MV-4-11 (cell line): ENCODE data around the gene PBRM1.

Experiments
- DNase-seq: peaks from one replicate; lab custom pipeline; 2025; lab: John Stamatoyannopoulos, UW

PBRM1 gene

GRCh38 chr3:52670621-52671521 is 14.8 kb downstream of the PBRM1 start:
- peak; percentile 98 for DNase-seq

- no peak for DNase-seq
These were observed 22.6 kb downstream of the PBRM1 start for GRCh38 chr3:52663098-52663497.

GRCh38 chr3:52660046-52660445 is 25.7 kb downstream of the PBRM1 start:
- no peak for DNase-seq

GRCh38 chr3:52655895-52656294 is 29.8 kb downstream of the PBRM1 start:
- DNase-seq, result no peak

- no peak for DNase-seq
These were observed 34.1 kb downstream of the PBRM1 start for GRCh38 chr3:52651592-52651991.

GRCh38 chr3:52650439-52650838 is 35.3 kb downstream of the PBRM1 start:
- DNase-seq, result no peak

GRCh38 chr3:52649461-52650210 is 36.1 kb downstream of the PBRM1 start:
- no peak for DNase-seq

- no peak for DNase-seq
These were observed 40.2 kb downstream of the PBRM1 start for GRCh38 chr3:52645549-52645948.

- peak; percentile 36 for DNase-seq
These were observed 49.0 kb downstream of the PBRM1 start for GRCh38 chr3:52636673-52637072.

GRCh38 chr3:52633786-52634185 is 51.9 kb downstream of the PBRM1 start:
- peak; percentile 14 for DNase-seq

- no peak for DNase-seq
These were observed 60.7 kb downstream of the PBRM1 start for GRCh38 chr3:52625041-52625440.

GRCh38 chr3:52623234-52623792 is 62.4 kb downstream of the PBRM1 start:
- no peak for DNase-seq

GRCh38 chr3:52620580-52620979 is 65.1 kb downstream of the PBRM1 start:
- DNase-seq, result no peak

GRCh38 chr3:52615166-52615565 is 70.5 kb downstream of the PBRM1 start:
- DNase-seq, result no peak

- no peak for DNase-seq
These were observed 71.0 kb downstream of the PBRM1 start for GRCh38 chr3:52614689-52615088.

GRCh38 chr3:52609316-52609815 is 76.3 kb downstream of the PBRM1 start:
- no peak for DNase-seq

- no peak for DNase-seq
These were observed 77.4 kb downstream of the PBRM1 start for GRCh38 chr3:52608337-52608736.

GRCh38 chr3:52606373-52607085 is 79.2 kb downstream of the PBRM1 start:
- DNase-seq, result no peak

- no peak for DNase-seq
These were observed 85.5 kb downstream of the PBRM1 start for GRCh38 chr3:52600258-52600657.

- DNase-seq, result no peak
These were observed 89.0 kb downstream of the PBRM1 start for GRCh38 chr3:52596658-52597265.

GRCh38 chr3:52593103-52593502 is 92.6 kb downstream of the PBRM1 start:
- DNase-seq, result no peak
